OCI-LY3 (cell line): ENCODE results near the gene HSD11B2.

ENCODE experiments used
- EZH2phosphoT487 ChIP-seq: fragments of 200-600 bp; shearing (Covaris generic); IDR thresholded peaks from 2 replicates; pipeline ENCODE4 v1.6.1; 2018; ENCODE audit warnings: antibody characterized with exemption, mixed run types, low read depth
- TF ChIP-seq, protein P1 (sequence below): fragments of 200-600, 300-600 bp; sonication (generic); IDR thresholded peaks from 2 replicates; pipeline ENCODE4 v1.5.1; 2014; ENCODE audit warnings: antibody characterized with exemption, low read length, low read depth

DNA sequence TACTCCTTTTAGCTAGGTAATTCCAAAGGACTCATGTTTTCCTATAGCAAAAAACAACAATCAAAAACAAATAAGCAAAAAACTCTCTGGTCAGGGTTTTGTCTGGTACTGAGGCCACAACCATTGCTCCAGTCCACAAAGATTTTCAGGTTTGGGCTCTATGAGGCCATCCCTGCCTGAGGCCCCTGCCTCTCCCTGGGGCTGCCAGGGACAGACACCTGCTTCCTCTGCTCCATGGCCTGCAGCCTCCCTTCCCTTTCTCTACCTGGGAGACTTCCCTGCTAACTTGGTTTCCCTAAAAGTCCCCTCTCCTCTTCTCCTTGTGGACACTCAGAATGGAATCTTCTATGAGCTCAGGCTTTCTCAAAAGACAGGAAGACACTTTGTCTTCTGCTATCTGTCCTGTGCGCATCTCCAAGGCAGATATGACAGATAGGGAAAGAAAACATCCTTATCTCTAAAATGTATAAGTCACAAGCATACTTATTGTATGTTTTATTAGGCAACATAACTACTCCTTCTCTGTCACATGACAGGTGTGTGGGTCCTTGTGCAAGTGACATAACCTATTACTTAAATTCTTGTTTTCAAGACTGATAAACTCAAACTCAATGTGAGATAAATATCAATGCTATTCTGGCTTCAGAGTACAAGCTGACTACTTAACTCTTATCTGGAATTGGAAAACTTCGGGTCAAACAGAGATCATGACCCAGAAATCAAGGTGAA, 13.4 kb upstream of the HSD11B2 start:
- TF ChIP-seq, protein P1, sequence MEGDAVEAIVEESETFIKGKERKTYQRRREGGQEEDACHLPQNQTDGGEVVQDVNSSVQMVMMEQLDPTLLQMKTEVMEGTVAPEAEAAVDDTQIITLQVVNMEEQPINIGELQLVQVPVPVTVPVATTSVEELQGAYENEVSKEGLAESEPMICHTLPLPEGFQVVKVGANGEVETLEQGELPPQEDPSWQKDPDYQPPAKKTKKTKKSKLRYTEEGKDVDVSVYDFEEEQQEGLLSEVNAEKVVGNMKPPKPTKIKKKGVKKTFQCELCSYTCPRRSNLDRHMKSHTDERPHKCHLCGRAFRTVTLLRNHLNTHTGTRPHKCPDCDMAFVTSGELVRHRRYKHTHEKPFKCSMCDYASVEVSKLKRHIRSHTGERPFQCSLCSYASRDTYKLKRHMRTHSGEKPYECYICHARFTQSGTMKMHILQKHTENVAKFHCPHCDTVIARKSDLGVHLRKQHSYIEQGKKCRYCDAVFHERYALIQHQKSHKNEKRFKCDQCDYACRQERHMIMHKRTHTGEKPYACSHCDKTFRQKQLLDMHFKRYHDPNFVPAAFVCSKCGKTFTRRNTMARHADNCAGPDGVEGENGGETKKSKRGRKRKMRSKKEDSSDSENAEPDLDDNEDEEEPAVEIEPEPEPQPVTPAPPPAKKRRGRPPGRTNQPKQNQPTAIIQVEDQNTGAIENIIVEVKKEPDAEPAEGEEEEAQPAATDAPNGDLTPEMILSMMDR, result no peak
- no peak for TF ChIP-seq EZH2phosphoT487
